AG08395 (cell line): ENCODE measurements around the gene CENPU.
"Not testable (repeated sequence)": the region's sequence is repeated elsewhere in the genome, so short reads cannot be mapped to it uniquely, and the experiment has no call there.

Source experiments
- DNase-seq: peaks from one replicate; pipeline ENCODE4 v3.0.0; 2012; ENCODE audit warnings: mixed read lengths, low spot score

CENPU gene, protein sequence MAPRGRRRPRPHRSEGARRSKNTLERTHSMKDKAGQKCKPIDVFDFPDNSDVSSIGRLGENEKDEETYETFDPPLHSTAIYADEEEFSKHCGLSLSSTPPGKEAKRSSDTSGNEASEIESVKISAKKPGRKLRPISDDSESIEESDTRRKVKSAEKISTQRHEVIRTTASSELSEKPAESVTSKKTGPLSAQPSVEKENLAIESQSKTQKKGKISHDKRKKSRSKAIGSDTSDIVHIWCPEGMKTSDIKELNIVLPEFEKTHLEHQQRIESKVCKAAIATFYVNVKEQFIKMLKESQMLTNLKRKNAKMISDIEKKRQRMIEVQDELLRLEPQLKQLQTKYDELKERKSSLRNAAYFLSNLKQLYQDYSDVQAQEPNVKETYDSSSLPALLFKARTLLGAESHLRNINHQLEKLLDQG

DNA sequence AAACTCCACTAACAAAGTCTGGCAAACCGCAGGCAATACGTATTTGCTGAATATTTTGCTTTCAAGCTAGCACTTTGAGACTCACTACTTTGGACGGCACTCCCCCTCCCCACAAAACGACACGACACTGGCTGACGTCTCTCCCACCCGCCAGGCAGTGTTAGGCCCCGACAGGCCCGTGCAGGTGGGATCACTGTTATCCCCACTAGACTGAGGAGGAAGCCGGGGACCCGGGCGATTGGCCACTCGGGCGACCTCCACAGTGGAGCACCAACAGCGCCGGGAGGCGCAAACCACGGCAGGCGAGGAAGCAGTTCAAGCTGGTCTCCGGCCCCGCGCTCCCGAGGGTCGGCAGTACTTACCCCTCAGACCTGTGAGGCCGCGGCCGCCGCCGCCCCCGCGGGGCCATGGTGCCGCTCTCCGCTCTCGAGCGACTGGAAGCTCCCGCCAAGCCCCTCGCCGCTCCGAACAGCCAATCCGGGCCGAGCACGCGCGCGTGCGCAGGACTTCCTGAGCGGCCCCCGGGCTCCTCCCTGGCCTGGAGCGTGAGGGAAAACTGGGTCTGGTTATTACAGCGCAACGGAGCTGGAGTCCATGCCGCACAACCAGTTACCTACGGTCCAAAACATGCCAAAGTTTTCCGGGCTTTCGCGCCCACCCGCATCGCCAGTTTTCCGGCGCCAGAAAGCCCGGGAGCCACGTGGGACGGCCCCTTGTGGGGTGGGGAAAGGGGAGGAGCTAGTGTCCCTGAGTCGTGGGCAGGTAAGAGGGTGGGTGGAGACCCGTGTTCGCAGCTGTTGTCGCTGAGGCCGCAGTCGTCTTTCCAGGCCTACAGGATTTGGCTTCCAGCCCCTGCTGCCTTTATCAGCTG is at the start of gene CENPU:
TSS of gene CENPU (minus strand) at position 443 of the 871 bp plus-strand sequence. CDS start at position 409, 34 bp downstream.
- DNase-seq, result peak; percentile 100

DNA sequence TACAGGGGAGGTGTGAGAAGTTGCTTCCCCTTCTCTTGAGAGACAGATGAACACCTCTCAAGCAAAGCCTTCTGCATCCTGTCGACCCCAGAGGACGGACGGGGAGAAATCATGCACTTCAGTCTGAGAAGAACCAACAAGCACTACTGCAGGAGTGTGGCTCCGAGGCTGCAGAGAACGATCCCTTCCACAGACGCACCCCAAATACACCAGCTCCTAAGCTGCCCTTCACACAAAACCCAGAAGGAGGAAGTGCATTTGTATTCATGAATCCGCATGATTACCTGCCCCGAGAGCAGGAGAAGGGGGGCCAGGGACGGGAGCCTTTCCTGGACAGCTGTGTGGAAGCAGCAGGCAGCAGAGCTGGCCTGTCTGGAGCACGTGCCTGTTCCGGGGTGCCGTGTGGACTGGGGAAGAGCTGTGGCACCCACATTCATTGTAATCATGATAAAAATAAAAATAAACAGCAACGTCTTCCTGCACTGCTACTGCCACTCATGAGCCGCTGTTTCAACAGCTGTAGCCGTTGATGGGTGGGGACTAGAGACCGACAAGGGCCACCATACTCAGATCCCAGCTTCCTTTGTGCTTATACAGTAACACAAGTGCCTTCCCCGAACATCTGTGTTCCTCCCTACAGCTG is 49.0 kb upstream of the CENPU start:
- no peak for DNase-seq

DNA sequence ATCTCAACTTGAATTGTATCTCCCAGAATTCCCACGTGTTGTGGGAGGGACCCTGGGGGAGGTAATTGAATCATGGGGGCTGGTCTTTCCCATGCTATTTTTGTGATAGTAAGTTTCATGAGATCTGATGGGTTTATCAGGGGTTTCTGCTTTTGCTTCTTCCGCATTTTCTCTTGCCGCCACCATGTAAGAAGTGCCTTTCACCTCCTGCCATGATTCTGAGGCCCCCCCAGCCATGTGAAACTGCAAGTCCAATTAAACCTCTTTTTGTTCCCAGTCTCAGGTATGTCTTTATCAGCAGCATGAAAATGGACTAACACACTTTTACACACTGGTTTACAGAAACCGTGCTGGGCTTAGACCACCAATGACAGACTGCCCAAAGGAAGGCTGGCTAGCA is 45.3 kb upstream of the CENPU start:
- not testable (repeated sequence) for DNase-seq

DNA sequence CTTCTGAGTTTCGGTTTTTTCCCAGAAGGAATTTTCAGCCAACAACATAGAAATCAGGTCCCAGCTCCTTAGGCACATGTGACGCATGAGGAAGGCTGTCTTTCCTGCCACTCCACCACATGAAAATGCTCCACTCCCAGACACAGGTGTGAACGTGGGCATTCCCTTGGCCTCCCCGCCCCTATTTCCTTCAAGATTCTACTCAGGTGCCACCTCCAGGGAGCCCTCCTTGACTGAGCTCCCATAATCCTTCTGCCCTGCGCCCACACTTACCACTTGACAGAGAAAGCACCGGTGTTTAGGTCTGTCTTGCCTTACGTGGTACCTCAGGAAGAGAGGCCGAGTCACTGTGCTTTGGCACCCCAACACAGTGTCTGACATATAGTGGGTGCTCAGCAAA is 44.4 kb upstream of the CENPU start:
- no peak for DNase-seq

DNA sequence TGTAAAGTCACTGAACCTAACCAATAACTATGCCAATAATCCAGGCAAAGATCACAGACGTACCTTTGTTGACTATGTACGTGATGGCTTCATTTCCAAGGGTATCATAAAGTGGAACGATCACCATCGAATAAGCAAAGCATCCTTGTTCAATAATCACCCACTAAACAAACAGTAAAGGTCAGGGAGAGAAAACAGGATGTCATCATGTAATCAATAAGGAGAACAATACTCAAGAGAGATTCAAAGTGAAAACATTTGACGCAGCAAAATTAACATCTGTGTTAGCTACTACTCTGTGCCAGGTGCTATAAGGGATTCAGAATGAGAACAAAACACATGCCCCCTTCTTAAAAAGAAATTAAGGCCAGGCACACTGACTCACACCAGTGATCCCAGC is 42.9 kb upstream of the CENPU start:
- DNase-seq, result no peak

DNA sequence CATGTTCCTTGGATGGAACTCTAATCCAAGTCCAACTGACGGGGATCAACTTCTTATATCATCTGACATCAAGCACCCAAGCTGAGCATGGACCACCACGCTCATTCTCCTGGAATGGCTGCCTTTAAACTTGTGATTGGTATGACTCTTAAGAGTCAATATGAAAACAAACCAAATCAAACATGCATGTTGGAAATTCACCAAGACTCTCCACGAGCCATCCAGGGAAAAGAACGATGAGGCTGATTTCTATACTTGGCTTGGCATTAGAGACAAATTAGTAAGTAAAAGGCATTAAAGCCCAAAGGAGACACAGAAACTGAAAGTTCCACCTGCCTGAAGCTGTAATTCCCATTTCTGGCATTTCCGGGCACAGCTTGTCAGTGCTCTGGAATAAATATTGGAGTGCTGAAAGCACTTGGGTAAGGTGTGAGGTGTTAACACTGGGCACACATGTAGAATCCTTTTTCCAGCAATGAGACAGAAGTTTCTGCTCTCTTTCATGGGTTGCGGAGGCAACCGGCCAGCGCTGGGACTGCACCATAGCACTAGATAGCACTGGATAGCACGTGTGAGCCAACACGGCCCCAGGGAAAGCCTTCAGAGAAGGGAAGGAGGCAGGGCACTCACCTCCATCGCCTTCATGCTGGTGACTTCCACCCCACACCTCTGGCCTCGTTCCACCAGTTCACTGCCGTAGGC is 42.1 kb upstream of the CENPU start:
- DNase-seq, result no peak

DNA sequence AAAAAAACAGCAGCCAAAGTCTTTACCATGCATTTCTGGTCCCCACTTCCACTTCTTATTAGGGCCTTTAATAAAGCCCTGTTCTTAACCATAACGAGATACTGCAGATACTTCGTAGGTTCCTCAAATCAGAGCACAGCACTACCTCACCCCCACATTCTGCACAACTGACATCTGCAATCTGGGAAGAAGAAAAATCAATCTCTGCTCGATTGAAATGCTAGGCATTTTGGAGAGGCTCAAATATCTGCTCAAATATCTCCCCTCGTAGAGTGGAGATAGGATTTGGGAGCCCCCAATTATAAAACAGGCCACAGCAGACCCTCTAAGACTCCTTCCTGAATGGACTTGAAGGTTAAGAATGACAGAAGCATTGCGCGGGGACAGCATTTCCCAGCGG is 40.3 kb upstream of the CENPU start:
- DNase-seq, result no peak

DNA sequence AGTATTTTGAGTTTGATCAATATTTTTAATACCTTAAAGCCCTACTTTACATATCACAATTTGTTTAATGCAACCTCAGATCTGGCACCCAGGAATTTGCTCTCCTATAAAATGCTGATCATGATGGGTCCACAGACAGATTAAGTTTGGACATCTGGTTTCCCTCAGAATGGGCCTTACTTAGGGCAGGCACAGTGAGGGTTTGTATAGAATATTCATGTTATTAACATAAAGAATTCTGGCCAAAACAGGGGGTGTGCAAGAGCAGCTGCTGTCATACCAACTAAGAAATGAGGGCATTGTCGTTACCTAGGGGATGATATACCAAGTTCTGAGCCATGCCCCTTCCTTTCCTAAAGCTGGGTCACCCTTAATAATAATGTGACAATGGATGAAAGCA is 37.5 kb upstream of the CENPU start:
- DNase-seq, result no peak

DNA sequence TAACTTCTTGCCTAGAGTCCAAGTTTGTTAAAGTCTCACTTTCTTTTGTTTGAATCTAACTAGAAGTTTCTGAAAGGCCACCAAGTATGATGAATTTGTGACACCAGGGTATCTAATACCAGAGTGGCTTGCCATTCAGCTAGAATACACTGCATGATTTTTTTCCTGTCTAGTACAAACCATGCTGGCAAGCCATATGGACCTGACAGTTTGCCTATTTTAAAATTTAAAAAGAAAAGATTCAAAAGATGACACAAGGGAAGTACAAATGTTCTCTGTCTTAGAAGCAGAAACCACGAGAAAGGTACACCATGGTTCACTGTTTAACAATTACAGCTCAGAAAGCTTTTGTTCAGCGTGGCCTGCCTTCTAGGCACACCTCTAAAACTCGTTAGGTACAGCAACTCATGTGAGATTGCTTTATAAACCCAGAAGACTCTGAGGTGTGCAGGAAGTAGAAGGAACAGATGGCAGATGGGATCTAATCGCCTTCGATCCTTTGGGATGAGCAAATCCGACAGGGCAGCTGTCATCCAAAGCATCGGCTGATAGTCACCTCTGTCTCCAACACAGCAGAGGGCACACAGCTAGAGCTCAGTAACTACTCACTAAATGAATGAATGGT is 35.4 kb upstream of the CENPU start:
- no peak for DNase-seq

DNA sequence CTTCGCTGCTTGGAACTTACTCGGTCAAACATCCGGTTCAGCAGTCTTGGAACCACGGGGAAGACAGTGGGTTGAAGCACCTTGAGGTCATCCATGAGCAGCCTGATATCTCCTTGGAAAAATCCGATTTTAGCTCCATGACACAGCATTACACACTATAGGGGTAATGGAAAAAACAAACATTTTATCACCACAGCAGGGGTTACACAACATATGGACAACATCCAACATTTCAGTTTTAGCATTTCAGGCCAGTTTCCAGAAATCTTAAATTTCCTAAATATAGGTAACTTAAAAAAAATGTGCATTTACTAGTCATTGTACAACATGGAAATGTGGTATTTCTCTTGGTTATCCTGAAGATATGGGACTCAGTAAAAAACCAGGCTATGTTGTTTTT is 34.4 kb upstream of the CENPU start:
- no peak for DNase-seq

DNA sequence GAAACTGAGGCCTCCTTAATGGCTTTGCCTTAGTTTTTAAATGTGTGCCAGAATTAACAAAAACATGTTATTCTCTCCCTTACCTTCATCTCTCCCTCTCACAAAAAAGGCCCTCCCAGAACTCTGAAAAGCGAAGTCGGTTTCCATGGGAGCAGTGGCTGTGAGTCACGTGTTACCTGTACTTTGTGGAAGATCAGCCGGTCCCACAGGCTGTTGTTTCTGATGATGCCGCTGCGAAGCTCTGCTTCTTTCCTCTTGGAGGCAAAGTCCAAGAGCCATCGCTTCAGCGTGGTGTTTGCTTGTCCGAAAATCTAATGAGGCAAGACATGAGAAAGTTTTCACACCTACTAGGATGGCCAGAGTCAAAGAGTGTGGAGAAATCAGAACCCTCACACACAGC is 32.5 kb upstream of the CENPU start:
- no peak for DNase-seq

DNA sequence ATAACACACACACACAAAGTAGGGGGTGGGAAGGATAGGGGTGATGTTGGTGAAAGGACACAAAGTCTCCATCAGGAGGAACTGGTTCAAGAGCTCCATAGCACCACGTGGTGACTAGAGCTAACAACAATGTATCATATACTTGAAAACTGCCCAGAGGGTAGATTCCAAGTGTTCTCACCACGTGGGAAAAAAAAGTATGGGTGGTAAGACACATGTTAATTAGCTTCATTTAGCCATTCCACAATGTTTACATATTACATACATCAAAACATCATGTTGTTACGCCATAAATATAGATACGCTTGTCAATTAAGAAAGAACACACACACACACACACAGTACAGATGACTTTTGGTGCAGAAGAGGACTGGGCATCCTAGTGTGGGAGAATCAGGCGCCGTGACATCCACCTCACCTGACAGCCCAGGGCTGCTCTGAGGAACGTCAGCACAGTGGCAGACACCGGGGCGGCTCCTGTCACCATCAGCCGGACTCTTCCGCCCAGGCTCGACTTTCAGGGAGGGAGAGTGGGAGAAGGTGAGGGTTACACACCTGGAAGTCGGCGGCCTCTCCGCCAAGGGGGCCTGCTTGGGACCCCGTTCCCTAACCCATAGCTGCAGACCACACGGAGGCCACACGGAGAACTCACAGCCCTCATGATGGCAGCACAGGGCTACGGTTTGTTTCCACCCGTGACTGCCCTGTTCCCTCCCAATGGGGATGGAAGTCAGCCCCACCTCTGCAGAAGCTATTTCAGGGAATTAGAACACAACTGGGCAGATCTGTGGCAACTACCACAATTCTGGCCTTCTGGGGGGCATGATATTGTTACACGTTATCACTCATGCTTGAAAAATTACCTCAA is 31.8 kb upstream of the CENPU start:
- DNase-seq, result no peak

DNA sequence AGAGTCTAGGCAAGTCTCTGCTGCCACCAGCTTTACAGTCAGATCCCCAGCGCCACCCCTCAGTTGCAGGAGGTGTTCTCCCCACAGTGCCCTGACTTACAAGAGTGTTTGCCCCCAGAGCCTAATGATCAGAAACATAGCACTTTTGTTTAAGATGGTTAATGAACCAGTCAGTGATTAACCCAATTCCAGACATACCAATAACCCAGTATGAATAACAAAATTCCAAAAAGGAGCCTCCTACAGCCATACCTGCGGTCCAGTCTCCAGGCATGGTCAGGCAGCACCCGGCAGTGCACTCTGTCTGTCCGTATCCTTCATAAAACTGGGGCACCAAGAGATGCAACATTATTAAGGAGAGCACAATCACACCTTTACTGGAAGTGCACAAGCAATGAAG is 30.7 kb upstream of the CENPU start:
- no peak for DNase-seq

DNA sequence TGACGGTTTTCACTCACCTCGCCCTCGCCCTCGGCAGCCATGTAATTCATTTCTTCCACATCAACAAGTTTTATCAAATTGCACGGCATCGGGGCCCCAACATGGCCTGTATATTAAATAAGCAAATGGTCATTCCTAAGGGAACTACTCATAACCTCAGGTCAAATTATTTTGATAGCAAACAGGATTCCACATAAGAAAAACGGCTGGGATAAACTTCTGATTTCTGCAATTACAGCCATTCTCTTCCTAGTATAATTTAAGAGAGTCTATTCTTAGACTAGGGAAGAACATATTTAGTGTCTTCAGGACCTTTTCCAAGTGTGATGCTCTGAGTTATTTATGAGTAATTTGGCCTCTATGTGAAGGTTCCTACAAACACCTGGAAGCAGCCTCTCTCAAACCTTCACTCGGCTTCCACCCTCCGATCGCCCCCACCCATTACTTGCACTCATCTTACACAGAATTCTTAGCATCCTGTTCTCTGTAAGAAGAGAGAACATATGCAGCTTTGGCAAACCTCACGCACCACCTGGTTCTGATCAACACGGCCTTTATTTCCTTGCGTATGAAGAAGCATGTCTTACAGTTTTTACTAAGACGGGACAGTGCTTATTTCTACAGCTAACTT is 29.4 kb upstream of the CENPU start:
- peak; percentile 26 for DNase-seq

DNA sequence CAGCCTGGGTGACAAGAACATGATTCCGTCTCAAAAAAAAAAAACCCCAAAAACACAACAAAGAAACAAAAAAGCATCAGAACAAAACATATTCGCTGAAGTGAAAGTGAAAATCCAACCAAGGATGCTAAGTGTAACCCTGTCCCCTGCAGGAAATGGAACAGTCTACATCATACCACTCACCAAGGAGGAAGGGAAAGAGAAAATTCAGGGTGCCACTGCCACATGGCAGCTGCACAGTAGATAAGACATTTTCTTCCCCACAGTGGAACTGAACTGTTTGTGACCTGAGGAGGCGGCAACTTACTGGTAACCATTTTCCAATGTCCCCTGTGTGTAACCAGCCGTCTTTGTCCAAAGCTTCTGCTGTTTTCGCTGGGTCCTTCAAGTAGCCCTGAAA is 28.2 kb upstream of the CENPU start:
- DNase-seq, result no peak

DNA sequence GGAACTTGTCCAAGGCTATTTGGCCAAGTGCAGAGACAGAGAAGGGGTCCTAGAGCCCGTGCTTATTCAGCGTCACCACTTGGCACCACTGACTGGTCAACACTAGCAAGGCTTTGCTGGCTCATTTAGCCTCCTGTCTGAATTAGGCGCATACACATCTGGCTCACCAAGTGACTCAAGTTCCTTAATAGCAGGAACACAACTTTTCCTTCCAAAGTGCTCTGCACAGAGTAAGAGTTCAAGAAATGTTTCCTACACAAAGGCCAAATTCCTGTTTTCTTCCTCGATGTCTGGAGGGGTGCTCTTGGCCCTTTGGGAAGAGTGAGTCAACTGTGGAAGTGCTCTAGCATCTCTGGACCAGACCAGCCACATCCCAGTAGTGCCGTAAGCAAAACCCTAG is 26.8 kb upstream of the CENPU start:
- DNase-seq, result no peak

DNA sequence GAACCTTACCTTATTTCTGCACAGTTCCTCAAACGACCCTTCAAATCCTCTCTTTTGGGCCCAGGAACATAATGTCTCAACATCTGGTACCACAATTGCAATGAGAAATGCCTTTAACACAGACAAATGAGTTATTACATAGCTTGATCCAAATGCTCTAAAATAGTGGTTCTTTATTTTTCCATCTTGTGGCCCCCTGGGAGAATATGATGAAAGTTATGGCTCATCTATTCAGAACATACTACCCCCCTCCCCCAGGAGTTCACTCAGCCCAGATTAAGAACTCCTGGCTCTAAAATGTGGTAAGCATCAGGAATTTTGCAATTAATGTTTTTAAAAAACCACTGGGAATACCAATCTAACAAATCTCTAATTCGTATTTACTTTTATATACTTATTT is 23.9 kb upstream of the CENPU start:
- no peak for DNase-seq

DNA sequence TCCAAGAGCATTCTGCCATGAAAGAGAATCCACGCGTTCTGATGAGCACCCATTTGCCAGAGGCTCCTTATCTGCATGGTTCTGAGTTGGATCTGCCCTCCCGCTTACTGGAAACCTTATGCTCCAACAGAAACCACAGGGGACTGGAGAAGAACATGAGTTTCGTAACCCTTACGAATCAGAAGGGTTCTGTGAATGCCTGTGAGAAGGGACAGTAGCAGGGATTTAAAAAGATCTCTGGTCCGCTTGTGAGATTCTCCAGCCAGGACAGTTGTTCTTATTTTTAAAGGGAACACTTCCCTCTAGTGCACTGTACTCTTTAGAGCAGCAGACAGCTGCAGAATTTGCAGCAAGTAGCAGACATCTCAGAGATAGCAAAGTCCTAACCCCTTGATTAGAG is 22.5 kb upstream of the CENPU start:
- DNase-seq, result peak; percentile 14

DNA sequence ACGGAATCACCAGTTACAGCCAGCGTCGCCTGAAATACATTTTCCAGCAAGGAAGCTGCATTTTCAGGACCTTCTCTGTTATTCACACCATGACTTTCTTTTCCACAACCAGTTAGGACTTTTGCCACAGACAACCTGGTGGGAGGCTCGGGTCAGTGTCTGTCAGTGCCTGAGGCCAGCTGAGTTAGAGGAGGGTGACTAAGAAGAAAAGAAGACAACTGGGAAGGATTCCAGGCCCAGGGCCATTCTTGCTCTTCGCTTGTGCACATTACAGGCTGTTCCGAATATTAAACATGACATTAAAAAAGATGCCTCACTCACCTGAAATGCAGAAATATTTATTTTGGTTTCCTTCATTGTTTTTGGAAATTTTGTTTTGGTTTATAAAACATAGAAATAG is 21.4 kb upstream of the CENPU start:
- DNase-seq, result peak; percentile 74
